HepG2 (cell line): ENCODE results near the gene ANAPC5.

Source experiments
- ATF1 ChIP-seq: IDR thresholded peaks from 2 replicates; pipeline ENCODE4 v1.6.1; 2016; ENCODE audit warnings: mild to moderate bottlenecking, control low read depth
- ATF2 ChIP-seq: sonication (generic); formaldehyde crosslinking; IDR thresholded peaks from 2 replicates; pipeline ENCODE4 v1.4.0; 2020; ENCODE audit warnings: missing genetic modification reagents
- CBX5 ChIP-seq: sonication (generic); formaldehyde crosslinking; IDR thresholded peaks from 2 replicates; pipeline ENCODE4 v1.4.0; 2020; ENCODE audit warnings: missing genetic modification reagents, borderline replicate concordance
- EZH2 ChIP-seq: conservative IDR thresholded peaks from 2 replicates; pipeline ENCODE4 v1.6.1; 2012; ENCODE audit warnings: mild to moderate bottlenecking, low read depth, low read length, moderate library complexity
- HNF4G ChIP-seq, 2 experiments: sonication (generic) in 1 of 2; formaldehyde crosslinking in 1 of 2; IDR thresholded peaks; 2 replicates each; pipeline versions ENCODE4 v1.4.0 to v1.6.1; 2011 to 2020; ENCODE audit warnings: borderline replicate concordance in 2 of 2, low read depth in 2 of 2, mild to moderate bottlenecking in 2 of 2, low read length in 1 of 2, missing genetic modification reagents in 1 of 2, moderate library complexity in 1 of 2
- POLR2A ChIP-seq, 2 experiments: IDR thresholded peaks; 2 replicates each; pipeline ENCODE4 v1.6.1; 2011; ENCODE audit warnings: low read depth in 2 of 2, low read length in 2 of 2, mild to moderate bottlenecking in 1 of 2, moderate library complexity in 1 of 2; ENCODE audit not compliant: insufficient read depth in 1 of 2
- POLR2AphosphoS5 ChIP-seq: IDR thresholded peaks from 2 replicates; pipeline ENCODE4 v1.6.1; 2012; ENCODE audit warnings: low read depth, low read length
- RBFOX2 ChIP-seq: fragments of 200-400 bp; formaldehyde crosslinking; IDR thresholded peaks from 2 replicates; pipeline ENCODE4 v1.6.1; 2017; ENCODE audit warnings: low read depth, mild to moderate bottlenecking, low read length
- SIN3A ChIP-seq: IDR thresholded peaks from 2 replicates; pipeline ENCODE4 v1.6.1; 2011; ENCODE audit warnings: low read depth, mild to moderate bottlenecking, control low read depth, low read length, borderline replicate concordance
- SNRNP70 ChIP-seq: fragments of 200-400 bp; formaldehyde crosslinking; IDR thresholded peaks from 2 replicates; pipeline ENCODE4 v1.6.1; 2017; ENCODE audit warnings: mild to moderate bottlenecking, low read depth, low read length, moderate library complexity
- ZC3H13 ChIP-seq: sonication (generic); formaldehyde crosslinking; IDR thresholded peaks from 2 replicates; pipeline ENCODE4 v1.8.1; 2023; ENCODE audit warnings: mild to moderate bottlenecking, missing genetic modification reagents, moderate library complexity
- ZNF460 ChIP-seq: sonication (generic); formaldehyde crosslinking; IDR thresholded peaks from 2 replicates; pipeline ENCODE4 v1.5.1; 2020; ENCODE audit warnings: missing genetic modification reagents, mild to moderate bottlenecking, borderline replicate concordance
- ZNF883 ChIP-seq: sonication (generic); formaldehyde crosslinking; IDR thresholded peaks from 2 replicates; pipeline ENCODE4 v1.5.1; 2020; ENCODE audit warnings: mild to moderate bottlenecking, missing genetic modification reagents; ENCODE audit errors: not compliant biosample characterization

- TF ChIP-seq POLR2AphosphoS5 (no peak), SIN3A (no peak), ZC3H13 (CRISPR knock-in tag) (no peak), EZH2 (no peak), HNF4G (IDR thresholded peaks at IDR 0.05; ENCODE audit: borderline replicate concordance, low read depth, low read length) (no peak), HNF4G (CRISPR knock-in tag; IDR thresholded peaks at IDR 0.05; ENCODE audit: borderline replicate concordance, low read depth) (no peak), ZNF883 (CRISPR knock-in tag) (no peak), ATF1 (no peak), SNRNP70 (no peak), POLR2A (IDR thresholded peaks at IDR 0.05; ENCODE audit: insufficient read depth in 1 of 2, low read depth in 2 of 2, low read length in 2 of 2) (no peak), ATF2 (CRISPR knock-in tag) (no peak), CBX5 (CRISPR knock-in tag) (no peak), ZNF460 (CRISPR knock-in tag) (no peak), RBFOX2 (no peak)
These were observed 61.8 kb downstream of the ANAPC5 start for GRCh38 chr12:121290410-121290809.
